Fibroblast of villous mesenchyme (primary cell): ENCODE data around the gene CD22. TPM values are rescaled to one million over a fixed set of nuclear protein-coding genes. Genes with fewer than 3 reads are reported as not detected.

Experiments
- DNase-seq: peaks from one replicate; pipeline ENCODE4 v3.0.0-alpha.2; 2010; ENCODE audit warnings: low read depth
- H3K4me3 ChIP-seq: 2 replicates; pipeline ENCODE4 v1.5.1; 2011; ENCODE audit warnings: low read depth, mild to moderate bottlenecking, low read length
- total RNA-seq: library from RNA; depleted of rRNA; stranded (reverse); fragments of >200 nt; gene quantifications from 2 replicates; pipeline ENCODE4 v1.2.3, GENCODE V29; 2012
- TF ChIP-seq, protein P1 (sequence below): IDR thresholded peaks from 2 replicates; pipeline ENCODE4 v1.5.1; 2012; ENCODE audit warnings: low read depth, mild to moderate bottlenecking, low read length; ENCODE audit not compliant: insufficient read depth

CD22 gene
- total RNA-seq, 1 donor, result not detected

DNA sequence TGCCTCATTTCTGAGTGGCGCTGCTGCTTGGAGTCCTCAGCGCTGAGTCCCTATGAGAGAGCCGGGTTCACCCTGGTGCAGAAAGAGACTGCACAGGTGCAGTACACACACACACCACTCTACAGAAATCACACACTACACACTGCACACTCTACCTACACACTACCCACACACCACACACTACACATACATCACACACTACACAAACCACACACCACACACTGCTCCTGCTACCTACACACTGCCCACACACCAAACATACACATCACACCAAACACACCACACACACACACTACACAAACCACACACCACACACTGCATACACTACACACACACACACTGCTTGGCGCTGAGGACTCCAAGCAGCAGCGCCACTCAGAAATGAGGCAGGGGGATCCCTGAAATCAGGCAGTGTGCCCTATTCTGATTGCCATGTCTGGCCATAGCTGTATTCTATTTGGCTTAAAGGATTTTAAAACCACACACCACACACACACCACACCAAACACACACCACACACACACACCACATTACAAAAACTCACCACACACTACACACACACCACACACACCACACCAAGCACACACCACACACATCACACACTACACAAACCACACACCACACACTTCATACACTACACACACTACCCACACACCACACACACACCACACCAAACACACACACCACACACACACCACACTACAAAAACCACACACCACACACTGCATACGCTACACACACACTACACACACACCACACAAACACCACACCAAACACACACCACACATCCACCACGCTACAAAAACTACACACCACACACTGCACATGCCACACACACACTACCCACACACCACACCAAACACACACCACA lies 32.1 kb upstream of the CD22 start:
- DNase-seq, result no peak
- TF ChIP-seq, protein P1, sequence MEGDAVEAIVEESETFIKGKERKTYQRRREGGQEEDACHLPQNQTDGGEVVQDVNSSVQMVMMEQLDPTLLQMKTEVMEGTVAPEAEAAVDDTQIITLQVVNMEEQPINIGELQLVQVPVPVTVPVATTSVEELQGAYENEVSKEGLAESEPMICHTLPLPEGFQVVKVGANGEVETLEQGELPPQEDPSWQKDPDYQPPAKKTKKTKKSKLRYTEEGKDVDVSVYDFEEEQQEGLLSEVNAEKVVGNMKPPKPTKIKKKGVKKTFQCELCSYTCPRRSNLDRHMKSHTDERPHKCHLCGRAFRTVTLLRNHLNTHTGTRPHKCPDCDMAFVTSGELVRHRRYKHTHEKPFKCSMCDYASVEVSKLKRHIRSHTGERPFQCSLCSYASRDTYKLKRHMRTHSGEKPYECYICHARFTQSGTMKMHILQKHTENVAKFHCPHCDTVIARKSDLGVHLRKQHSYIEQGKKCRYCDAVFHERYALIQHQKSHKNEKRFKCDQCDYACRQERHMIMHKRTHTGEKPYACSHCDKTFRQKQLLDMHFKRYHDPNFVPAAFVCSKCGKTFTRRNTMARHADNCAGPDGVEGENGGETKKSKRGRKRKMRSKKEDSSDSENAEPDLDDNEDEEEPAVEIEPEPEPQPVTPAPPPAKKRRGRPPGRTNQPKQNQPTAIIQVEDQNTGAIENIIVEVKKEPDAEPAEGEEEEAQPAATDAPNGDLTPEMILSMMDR, result no peak

DNA sequence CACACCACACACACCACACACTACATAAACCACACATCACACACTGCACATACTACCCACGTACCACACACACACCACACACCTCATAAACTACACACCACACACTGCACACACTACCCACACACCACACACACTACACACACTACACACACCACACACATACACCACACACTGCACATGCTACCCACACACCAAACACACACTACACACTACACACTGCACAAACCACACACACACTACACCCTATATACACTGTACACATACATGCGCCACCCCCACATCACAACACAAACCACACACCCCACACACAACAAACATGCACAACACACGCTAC lies 31.5 kb upstream of the CD22 start:
- TF ChIP-seq, protein P1, result no peak
- no peak for DNase-seq
- H3K4me3 ChIP-seq, result no peak overlapping the region

More for the DNA sequence above, 32.1 kb upstream of the CD22 start:
- H3K4me3 ChIP-seq, result no peak overlapping the region

DNA sequence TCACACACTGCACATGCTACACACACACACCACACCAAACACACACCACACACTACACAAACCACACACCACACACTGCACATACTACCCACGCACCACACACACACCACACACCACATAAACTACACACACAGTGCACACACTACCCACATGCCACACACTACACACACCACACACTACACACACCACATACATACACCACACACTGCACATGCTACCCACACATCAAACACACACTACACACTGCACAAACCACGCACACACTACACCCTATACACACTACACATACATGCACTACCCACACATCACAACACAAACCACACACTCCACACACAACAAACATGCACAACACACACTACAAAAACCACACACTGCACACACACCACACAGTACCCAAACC lies 31.1 kb upstream of the CD22 start:
- DNase-seq, result no peak
- TF ChIP-seq, protein P1, result no peak
- no peak overlapping the region for H3K4me3 ChIP-seq

DNA sequence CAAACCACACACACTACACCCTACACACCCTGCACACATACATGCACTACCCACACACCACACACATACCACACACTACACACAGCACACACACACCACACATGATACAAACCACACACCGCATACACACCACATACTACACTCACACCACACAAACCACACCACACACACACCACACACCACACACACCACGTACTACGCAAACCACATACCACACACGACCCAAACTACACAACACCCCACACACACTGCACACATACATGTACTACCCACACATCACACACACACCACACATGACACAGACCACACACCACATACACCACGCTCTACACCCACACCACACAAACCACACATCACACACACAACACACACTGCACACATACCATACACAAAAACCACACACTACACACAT lies 30.4 kb upstream of the CD22 start:
- TF ChIP-seq, protein P1, result no peak
- no peak for DNase-seq

DNA sequence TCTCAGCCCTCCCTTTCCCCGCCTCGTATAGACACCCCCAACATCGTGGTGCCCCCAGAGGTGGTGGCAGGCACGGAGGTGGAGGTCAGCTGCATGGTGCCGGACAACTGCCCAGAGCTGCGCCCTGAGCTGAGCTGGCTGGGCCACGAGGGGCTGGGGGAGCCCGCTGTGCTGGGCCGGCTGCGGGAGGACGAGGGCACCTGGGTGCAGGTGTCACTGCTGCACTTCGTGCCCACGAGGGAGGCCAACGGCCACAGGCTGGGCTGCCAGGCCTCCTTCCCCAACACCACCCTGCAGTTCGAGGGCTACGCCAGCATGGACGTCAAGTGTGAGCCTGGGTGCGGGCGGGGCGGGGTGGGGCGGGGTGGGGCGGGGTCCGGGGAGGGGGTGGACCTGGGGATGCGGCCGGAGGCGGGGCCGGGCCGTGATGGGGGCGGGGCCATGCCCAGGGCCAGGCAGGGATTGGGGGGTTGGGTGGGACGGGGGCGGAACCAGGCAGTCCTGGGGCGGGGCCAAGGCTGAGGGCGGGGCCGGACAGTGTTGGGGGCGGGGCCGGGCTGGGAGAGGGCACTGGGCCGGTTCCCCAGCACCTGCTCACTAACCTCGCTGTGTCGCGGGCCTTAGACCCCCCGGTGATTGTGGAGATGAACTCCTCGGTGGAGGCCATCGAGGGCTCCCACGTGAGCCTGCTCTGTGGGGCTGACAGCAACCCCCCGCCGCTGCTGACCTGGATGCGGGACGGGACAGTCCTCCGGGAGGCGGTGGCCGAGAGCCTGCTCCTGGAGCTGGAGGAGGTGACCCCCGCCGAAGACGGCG lies 29.3 kb upstream of the CD22 start:
- no peak overlapping the region for H3K4me3 ChIP-seq
- no peak for DNase-seq
- TF ChIP-seq, protein P1, result no peak

More for the DNA sequence above, 30.4 kb upstream of the CD22 start:
- H3K4me3 ChIP-seq, result no peak overlapping the region

DNA sequence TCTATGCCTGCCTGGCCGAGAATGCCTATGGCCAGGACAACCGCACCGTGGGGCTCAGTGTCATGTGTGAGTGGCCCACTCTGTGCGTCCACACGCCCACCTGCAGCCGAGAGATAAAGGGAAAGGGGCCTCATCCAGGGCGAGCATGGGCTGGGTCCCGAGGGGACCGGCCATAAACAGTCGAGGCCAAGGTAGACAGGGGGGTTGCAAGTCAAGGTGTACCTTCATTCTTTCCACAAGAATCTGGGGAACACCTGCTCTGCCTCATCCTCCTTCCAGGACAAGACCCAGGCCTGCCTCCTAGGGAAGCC lies 28.7 kb upstream of the CD22 start:
- H3K4me3 ChIP-seq, result no peak overlapping the region
- DNase-seq, result no peak
- TF ChIP-seq, protein P1, result no peak
